ENCODE data around the gene MRFAP1L1.
A peak's percentile ranks its signal among the peaks of the same experiment; 100 is the strongest.
"Not testable (repeated sequence)": the region's sequence is repeated elsewhere in the genome, so short reads cannot be mapped to it uniquely, and the experiment has no call there.

MRFAP1L1 gene

GRCh38 chr4:6733358-6734164 lies 23.9 kb upstream of the MRFAP1L1 start:
- no peak for DNase-seq

- DNase-seq: peak; percentile 57
Observed at GRCh38 chr4:6732441-6733357, 23.0 kb upstream of the MRFAP1L1 start.

GRCh38 chr4:6731780-6732179 lies 22.1 kb upstream of the MRFAP1L1 start:
- no peak for DNase-seq

DNA sequence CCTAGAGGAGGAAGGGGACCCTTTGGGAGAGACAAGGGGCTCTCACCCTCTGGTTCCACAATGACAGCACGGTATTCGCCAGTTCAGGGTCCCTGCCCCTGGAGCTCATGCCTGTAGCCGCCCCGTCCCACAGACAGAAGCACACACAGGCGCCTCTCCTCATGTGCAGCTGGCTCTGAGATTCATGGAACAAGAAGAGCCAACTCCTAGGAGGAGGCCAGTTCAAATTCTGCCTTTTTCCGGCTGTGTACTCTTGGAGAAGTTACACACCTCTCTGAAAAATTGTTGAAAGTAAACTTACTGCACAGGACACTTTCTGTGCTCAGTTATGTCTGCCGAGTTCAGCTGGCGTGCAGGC lies 21.6 kb upstream of the MRFAP1L1 start:
- no peak for DNase-seq

DNA sequence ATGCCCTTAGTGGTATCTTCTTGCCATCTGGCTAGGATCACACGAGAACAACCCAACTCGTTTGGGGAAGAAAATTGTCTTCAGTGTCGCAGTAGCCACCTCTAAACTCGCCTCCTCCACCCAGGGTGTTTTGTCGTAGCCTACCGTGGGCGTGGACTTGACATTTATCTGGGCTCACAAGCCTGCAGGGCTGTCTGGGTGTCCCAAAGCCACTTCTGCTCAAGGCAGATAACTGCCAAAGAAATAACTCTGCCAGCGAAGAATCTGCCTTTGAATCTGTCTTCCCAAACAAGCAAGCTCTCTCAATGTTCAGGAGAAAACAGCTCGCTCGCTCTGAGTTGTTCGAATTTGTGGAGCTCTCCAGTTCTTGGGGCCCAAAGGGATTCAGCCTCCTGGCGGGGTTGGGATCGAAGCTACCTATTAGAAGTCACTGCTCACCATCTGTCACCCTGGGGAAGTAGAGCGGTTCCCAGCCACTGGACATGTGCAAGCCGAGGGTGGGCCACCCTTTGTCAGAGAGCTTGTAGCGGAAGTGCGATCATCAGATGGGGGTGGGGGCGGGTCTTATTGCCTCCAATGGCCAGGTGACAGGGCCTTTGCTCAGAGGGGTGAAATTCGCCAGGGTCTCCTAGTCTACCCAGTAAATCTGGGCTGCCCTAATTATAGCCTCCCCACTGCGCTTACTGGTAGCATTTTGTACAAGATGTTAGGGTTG lies 21.1 kb upstream of the MRFAP1L1 start:
- no peak for DNase-seq

DNA sequence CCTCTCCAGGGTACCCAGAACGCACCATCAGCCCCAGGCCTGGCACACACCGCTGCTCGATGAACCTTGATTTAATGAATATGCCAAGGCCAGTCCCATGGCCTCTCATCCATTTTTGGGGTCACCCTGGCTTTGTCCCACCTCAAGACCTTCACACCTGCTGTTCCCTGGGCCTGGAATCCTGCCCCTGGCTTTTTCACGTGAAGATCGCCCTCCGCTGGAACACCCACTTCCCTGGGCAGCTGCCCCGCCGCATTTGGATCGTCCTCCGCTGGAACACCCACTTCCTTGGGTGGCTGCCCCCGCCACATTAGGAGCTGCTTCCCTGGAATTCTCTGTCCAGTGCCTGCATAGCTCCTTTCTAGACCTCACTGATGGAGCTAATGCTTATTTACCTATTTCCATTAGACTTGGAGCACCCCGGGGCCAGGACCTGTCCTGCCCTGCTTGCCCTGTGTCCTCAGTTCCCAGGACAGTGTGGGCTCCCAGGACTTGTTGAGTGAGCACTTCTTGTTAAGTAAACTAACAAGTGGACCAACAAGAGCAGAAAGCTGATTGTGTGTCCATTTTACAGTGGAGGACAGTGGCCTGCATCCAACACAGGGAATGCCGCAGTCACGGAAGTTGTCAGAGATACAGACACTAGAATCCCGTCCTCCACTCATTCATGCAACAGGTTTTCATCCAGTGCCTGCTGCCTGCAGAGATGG lies 18.8 kb upstream of the MRFAP1L1 start:
- DNase-seq: no peak

DNA sequence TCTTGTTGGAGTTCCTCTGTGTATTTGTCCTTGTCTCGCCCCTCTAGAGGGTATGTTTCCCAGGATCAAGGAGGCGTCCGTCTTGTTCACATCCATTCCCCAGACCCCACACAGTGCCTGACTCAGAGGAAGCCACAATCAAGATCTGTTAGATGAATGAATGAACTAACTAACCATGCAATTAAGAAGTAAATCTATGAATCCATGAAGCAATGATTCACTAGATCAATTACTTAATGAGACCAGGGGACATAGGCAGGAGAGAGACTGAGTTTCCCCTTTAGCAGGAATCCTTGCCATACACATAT lies 18.2 kb upstream of the MRFAP1L1 start:
- peak; percentile 46 for DNase-seq

- peak; percentile 26 for DNase-seq
Observed at GRCh38 chr4:6727081-6727942, 17.6 kb upstream of the MRFAP1L1 start.

DNA sequence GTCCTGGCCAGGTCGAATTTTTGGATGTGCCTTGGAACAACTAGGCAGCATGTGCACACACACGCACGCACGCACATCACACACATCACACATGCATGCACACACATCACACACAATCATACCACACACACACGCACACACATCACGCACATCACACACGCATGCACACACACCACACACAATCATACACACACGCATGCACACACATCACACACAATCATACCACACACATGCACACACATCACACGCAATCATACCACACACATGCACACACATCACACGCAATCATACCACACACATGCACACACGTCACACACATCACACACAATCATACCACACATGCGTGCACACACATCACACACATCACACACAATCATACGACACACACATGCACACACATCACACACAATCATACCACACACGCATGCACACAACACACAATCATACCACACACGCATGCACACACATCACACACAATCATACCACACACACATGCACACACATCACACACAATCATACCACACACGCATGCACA lies 15.8 kb upstream of the MRFAP1L1 start:
- not testable (repeated sequence) for DNase-seq

DNA sequence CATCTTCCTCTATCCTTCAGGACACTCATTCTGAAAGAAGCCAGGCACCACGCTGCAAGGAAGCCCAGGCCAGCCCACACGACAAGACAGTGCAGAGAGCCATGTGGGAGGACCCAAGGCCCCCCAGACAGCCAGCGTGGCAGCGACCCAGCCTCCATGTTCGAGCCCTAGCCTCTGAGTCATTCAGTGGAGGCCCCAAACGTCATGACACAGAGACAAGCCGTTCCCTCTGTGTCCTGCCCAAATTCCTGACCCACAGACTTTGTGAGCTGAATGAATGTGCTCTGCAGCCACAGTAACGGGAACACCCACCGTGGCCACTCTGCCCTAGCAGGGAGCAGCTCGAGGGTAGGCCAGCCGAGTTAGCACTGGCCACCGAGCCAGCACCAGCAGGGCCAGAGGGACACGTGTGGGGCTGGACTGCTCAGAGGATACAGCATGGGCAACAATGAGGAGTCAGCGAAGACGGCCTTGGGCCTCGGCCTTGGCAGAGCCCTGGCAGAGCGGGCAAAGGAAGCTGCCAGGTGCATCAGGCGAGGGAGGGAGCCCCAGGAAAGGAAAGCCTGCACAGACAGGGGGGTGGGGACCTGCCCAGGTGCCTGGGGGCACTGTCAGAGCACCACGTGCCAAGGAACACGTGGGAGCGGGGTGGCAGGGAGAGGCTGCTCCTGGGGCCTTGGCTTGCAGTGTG lies 14.9 kb upstream of the MRFAP1L1 start:
- DNase-seq: peak; percentile 43

DNA sequence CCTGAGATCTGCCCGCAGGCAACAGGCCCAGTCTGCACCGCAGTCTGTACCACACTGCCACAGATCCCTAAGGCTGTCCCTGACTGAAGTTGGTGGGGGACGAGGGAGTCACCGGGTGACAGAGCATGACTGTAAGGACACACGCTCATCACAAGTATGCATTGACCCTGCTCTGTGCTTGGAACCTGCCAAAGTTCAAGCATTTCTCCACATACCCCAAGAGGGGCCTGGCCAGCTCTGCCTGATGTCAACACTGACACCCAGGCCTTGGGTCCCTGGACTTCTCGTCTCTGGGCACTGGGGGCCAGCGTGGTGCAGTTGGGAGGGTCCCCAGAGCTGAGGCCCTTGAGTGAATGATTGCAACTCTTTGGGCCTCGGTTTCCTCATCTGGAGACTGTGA lies 14.2 kb upstream of the MRFAP1L1 start:
- DNase-seq: no peak

- DNase-seq: no peak
Observed at GRCh38 chr4:6722891-6723290, 13.2 kb upstream of the MRFAP1L1 start.

GRCh38 chr4:6721121-6721520 lies 11.5 kb upstream of the MRFAP1L1 start:
- DNase-seq: no peak

DNA sequence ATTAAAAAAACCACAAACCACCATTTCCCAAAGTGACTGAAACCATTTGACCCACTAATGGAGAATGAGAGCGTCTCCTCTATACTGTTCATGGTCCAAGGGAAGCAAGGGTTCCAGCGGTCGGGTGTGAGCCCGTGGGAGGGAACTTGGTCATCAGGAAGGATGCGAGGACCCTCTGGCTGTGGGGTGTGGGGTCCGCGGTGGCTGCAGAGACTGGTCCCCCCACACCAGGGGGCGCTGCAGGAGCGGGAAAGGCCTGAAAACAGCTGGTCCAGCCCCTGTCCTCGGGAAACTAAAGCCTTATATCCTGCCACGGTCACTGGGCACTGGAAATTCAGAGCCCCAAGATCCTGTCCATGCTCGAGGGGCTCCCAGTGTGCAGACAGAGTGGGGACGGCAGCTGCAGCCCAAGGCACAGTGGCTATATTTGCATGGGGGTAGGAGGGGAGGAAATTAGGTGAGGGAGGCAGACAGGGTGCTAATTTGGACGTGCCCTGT lies 10.6 kb upstream of the MRFAP1L1 start:
- DNase-seq: peak; percentile 64

DNA sequence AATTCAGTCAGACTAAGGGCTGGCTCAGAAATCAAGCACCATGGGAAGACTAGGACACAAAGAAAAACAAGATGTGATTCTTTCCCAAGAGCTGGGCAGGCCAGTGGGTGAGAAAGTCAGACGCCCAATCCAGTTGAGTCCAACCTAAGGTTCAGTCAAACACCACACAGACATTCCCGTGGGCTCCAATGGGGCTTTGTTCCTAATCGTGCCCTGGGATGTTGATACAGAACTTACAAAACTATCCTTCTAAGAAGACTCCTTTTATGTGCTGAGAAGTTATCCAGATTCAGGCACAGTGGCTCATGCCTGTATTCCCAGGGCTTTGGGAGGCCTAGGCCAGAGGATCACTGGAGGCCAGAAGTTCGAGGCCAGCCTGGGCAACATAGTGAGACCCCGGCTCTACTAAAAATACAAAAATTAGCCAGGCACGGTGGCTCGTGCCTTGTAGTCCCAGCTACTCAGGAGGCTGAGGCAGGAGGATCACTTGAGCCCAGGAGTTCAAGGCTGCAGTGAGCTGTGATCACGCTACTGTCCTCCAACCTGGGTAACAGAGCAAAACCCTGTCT lies 10.0 kb upstream of the MRFAP1L1 start:
- no peak for DNase-seq

DNA sequence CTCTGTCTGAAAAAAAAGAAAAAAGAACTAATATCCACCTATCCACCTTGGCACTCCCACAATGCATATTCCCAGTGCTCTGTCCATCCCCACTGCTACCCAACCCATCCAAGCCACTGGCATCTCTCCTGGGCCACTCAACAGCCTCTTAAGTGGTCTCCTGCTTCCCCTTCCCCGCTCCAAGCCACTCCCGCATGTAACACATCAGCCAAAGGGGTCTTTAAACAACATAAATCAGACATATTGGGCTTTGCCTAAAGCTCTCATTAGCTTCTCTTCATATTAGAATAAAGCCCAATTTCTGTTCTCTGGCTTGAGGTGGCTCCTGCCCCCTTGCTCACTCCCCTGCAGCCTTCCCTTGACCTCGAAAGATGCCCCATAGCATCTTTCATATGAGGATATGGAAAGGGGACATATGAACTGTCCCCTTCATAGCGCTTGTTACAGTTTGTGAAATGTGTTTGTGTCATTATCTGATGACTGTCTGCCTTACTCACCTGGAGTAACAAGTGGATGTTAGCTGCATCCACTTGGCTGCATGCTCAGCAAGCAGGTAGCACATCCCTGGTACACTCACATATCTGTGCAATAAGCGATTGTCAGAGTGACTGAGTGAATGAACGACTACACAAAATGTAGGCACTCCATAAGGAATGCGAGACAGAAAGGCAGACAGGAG lies 9.4 kb upstream of the MRFAP1L1 start:
- DNase-seq: no peak

DNA sequence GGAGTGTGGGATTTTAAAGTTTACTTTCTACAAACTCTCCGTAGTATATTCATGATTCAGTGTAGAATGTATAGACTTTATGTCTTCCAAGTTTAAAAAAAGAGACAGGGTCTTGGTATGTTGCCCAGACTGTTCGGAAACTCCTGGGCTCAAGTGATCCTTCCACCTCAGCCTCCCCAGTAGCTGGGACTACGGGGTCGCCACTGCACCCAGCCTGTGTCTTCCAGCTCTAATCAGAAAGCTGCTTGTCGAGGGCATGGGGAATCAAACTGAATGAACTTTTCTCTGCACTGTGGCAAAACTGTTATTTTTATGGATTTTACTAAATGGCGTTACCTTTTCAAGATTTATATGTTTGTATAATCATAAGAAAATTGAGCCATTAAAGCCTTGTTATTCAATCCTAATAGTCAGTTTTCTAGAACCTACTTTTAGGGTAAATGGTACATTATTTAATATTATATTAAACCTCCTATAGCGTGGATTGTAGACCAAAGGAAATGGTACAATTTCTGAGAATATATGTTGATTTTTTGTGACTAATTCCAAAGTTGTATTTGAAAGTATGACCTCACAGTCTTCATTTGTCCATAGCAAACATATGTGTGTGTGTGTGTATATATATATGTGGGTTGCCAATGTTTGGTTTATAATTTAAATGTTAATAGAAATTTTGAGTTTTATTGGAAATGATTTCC lies 7.4 kb upstream of the MRFAP1L1 start:
- DNase-seq: no peak

DNA sequence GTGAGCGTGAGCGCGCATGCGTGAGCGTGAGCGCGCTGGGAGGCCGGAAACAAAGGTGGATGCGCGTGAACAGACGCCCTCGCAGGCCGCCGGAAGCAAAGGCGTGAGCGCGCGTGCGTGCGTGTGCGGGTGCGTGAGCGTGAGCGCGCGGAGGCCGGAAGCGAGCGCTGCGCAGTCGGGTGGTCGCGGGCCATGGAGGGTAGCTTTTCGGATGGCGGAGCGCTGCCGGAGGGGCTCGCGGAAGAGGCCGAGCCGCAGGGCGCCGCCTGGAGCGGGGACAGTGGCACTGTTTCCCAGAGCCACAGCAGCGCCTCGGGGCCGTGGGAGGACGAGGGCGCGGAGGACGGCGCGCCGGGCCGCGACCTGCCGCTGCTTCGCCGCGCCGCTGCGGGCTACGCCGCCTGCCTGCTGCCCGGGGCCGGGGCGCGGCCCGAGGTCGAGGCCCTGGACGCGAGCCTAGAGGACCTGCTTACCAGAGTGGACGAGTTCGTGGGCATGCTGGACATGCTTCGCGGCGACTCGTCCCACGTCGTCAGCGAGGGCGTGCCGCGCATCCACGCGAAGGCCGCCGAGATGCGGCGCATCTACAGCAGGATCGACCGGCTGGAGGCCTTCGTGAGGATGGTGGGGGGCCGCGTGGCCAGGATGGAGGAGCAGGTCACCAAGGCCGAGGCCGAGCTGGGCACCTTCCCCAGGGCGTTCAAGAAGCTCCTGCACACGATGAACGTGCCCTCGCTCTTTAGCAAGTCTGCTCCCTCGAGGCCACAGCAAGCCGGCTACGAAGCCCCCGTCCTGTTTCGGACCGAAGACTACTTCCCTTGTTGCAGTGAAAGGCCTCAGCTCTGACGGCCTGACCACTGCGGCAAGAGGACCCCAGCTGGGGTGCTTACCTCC lies 6.6 kb upstream of the MRFAP1L1 start, which contains the start of gene BLOC1S4:
Gene BLOC1S4 (plus strand): TSS at position 157 of the 894 bp plus-strand sequence. CDS start 36 bp downstream, at position 193.
- peak; percentile 94 for DNase-seq

All from fibroblast of skin of right biceps (primary cell).